ENCODE measurements around the gene PHLDB3.

Gene PHLDB3

GRCh38 chr19:43467276-43467675 is 37.3 kb downstream of the PHLDB3 start:
- ChIA-PET POLR2A (no interaction called here), CTCF (no interaction called here)
- no peak for TF ChIP-seq SUZ12 (IDR thresholded peaks at IDR 0.05)
- TF ChIP-seq ELF4 (IDR thresholded peaks at IDR 0.05) = no peak
- no peak for TF ChIP-seq FOXM1 (IDR thresholded peaks at IDR 0.05; ENCODE audit: borderline replicate concordance)
- TF ChIP-seq HDGF (IDR thresholded peaks at IDR 0.05; ENCODE audit: borderline replicate concordance) = no peak
- TF ChIP-seq BHLHE40 (IDR thresholded peaks at IDR 0.05; ENCODE audit: borderline replicate concordance) = no peak
- TF ChIP-seq LEF1 (IDR thresholded peaks at IDR 0.05; ENCODE audit: borderline replicate concordance) = no peak
- no peak for TF ChIP-seq NFRKB (IDR thresholded peaks at IDR 0.05)
- no peak for TF ChIP-seq FOXK2 (IDR thresholded peaks at IDR 0.05)
- TF ChIP-seq ARNT (IDR thresholded peaks at IDR 0.05) = no peak
- DNase-seq (ENCODE audit: extremely low spot score) = no peak

- no peak for DNase-seq (ENCODE audit: extremely low spot score)
- CTCF ChIA-PET = no interaction called here
- no peak for TF ChIP-seq HDGF (IDR thresholded peaks at IDR 0.05; ENCODE audit: borderline replicate concordance)
- TF ChIP-seq FOXM1 (IDR thresholded peaks at IDR 0.05; ENCODE audit: borderline replicate concordance) = no peak
- TF ChIP-seq ARNT (IDR thresholded peaks at IDR 0.05) = no peak
- TF ChIP-seq BHLHE40 (IDR thresholded peaks at IDR 0.05; ENCODE audit: borderline replicate concordance) = no peak
- no peak for TF ChIP-seq SP1 (IDR thresholded peaks at IDR 0.05)
- TF ChIP-seq ELF4 (IDR thresholded peaks at IDR 0.05) = no peak
- TF ChIP-seq TARDBP (IDR thresholded peaks at IDR 0.05) = no peak
- no peak for TF ChIP-seq FOXA1 (IDR thresholded peaks at IDR 0.05)
- TF ChIP-seq PKNOX1 (IDR thresholded peaks at IDR 0.05) = no peak
- no peak for TF ChIP-seq L3MBTL2 (conservative IDR thresholded peaks at IDR 0.05)
- no peak for TF ChIP-seq ZNF384 (IDR thresholded peaks at IDR 0.05)
- TF ChIP-seq NFRKB (IDR thresholded peaks at IDR 0.05) = no peak
- no peak for TF ChIP-seq LEF1 (IDR thresholded peaks at IDR 0.05; ENCODE audit: borderline replicate concordance)
- TF ChIP-seq CTBP1 (IDR thresholded peaks at IDR 0.05; ENCODE audit: borderline replicate concordance) = no peak
- TF ChIP-seq FOXK2 (IDR thresholded peaks at IDR 0.05) = no peak
- no peak for TF ChIP-seq SUZ12 (IDR thresholded peaks at IDR 0.05)
- POLR2A ChIA-PET = interaction anchor here (1.0 kb wide), 1 partner anchor 37 kb away, joined by 4 read pairs; no protein-coding TSS in a partner anchor
These were observed 37.8 kb downstream of the PHLDB3 start for GRCh38 chr19:43466793-43467192.

GRCh38 chr19:43465468-43466120 is 39.0 kb downstream of the PHLDB3 start, which contains the start of gene LYPD3:
Gene LYPD3, minus strand, starts transcription at chr19:43465608. Its CDS starts 37 bp downstream, at chr19:43465571.
- no peak for TF ChIP-seq FOXA1 (IDR thresholded peaks at IDR 0.05)
- TF ChIP-seq TARDBP (IDR thresholded peaks at IDR 0.05) = no peak
- TF ChIP-seq NFRKB (IDR thresholded peaks at IDR 0.05) = no peak
- no peak for TF ChIP-seq SP1 (IDR thresholded peaks at IDR 0.05)
- no peak for TF ChIP-seq FOXM1 (IDR thresholded peaks at IDR 0.05; ENCODE audit: borderline replicate concordance)
- no peak for TF ChIP-seq ARNT (IDR thresholded peaks at IDR 0.05)
- no peak for TF ChIP-seq SUZ12 (IDR thresholded peaks at IDR 0.05)
- TF ChIP-seq PKNOX1 (IDR thresholded peaks at IDR 0.05) = no peak
- TF ChIP-seq FOXK2 (IDR thresholded peaks at IDR 0.05) = no peak
- no peak for TF ChIP-seq L3MBTL2 (conservative IDR thresholded peaks at IDR 0.05)
- no peak for TF ChIP-seq ZNF384 (IDR thresholded peaks at IDR 0.05)
- TF ChIP-seq ELF4 (IDR thresholded peaks at IDR 0.05) = no peak
- no peak for TF ChIP-seq HDGF (IDR thresholded peaks at IDR 0.05; ENCODE audit: borderline replicate concordance)
- TF ChIP-seq LEF1 (IDR thresholded peaks at IDR 0.05; ENCODE audit: borderline replicate concordance) = no peak
- no peak for TF ChIP-seq BHLHE40 (IDR thresholded peaks at IDR 0.05; ENCODE audit: borderline replicate concordance)
- TF ChIP-seq CTBP1 (IDR thresholded peaks at IDR 0.05; ENCODE audit: borderline replicate concordance) = no peak
- POLR2A ChIA-PET = interaction anchor here (1.0 kb wide), 1 partner anchor 38 kb away, joined by 4 read pairs; no protein-coding TSS in a partner anchor
- no peak for DNase-seq (ENCODE audit: extremely low spot score)
- CTCF ChIA-PET = no interaction called here

- POLR2A ChIA-PET = interaction anchor here (0.8 to 2.1 kb wide), 2 partner anchors 11 to 40 kb away, joined by 3 to 11 read pairs; partner anchors contain the start of gene PHLDB3
- CTCF ChIA-PET = interaction anchor here (0.7 kb wide), 1 partner anchor 68 kb away, joined by 3 read pairs; no protein-coding TSS in a partner anchor
- peak; percentile 71 for DNase-seq (ENCODE audit: extremely low spot score)
- TF ChIP-seq SUZ12 (IDR thresholded peaks at IDR 0.05) = no peak
- no peak for TF ChIP-seq CTBP1 (IDR thresholded peaks at IDR 0.05; ENCODE audit: borderline replicate concordance)
- TF ChIP-seq LEF1 (IDR thresholded peaks at IDR 0.05; ENCODE audit: borderline replicate concordance) = no peak
These were observed 40.3 kb downstream of the PHLDB3 start for GRCh38 chr19:43464134-43464775.

- no peak for TF ChIP-seq LEF1 (IDR thresholded peaks at IDR 0.05; ENCODE audit: borderline replicate concordance)
- no peak for TF ChIP-seq SUZ12 (IDR thresholded peaks at IDR 0.05)
- no peak for TF ChIP-seq FOXM1 (IDR thresholded peaks at IDR 0.05; ENCODE audit: borderline replicate concordance)
- TF ChIP-seq TARDBP (IDR thresholded peaks at IDR 0.05) = no peak
- TF ChIP-seq HDGF (IDR thresholded peaks at IDR 0.05; ENCODE audit: borderline replicate concordance) = peak; percentile 18; the same call in 1 of the 2 replicates
- no peak for TF ChIP-seq FOXK2 (IDR thresholded peaks at IDR 0.05)
- no peak for TF ChIP-seq ELF4 (IDR thresholded peaks at IDR 0.05)
- no peak for TF ChIP-seq BHLHE40 (IDR thresholded peaks at IDR 0.05; ENCODE audit: borderline replicate concordance)
- no peak for TF ChIP-seq NFRKB (IDR thresholded peaks at IDR 0.05)
- TF ChIP-seq ARNT (IDR thresholded peaks at IDR 0.05) = no peak
- TF ChIP-seq SP1 (IDR thresholded peaks at IDR 0.05) = peak; percentile 58; the same call in 1 of the 2 replicates
- no peak for TF ChIP-seq L3MBTL2 (conservative IDR thresholded peaks at IDR 0.05)
- TF ChIP-seq PKNOX1 (IDR thresholded peaks at IDR 0.05) = peak; percentile 73
- TF ChIP-seq ZNF384 (IDR thresholded peaks at IDR 0.05) = no peak
- no peak for TF ChIP-seq FOXA1 (IDR thresholded peaks at IDR 0.05)
- no peak for TF ChIP-seq CTBP1 (IDR thresholded peaks at IDR 0.05; ENCODE audit: borderline replicate concordance)
- ChIA-PET CTCF (interaction anchor here (0.7 to 1.1 kb wide), 2 partner anchors 16 to 69 kb away, joined by 3 to 4 read pairs; no protein-coding TSS in a partner anchor), POLR2A (interaction anchor here (0.8 to 2.1 kb wide), 3 partner anchors 12 to 41 kb away, joined by 3 to 11 read pairs (median 3); partner anchors contain the start of gene PHLDB3)
- DNase-seq (ENCODE audit: extremely low spot score) = peak; percentile 99
These were observed 41.0 kb downstream of the PHLDB3 start for GRCh38 chr19:43463381-43464133.
